Measurements from ENCODE around the gene ASB18. TPM values are rescaled to one million over a fixed set of nuclear protein-coding genes. Genes with fewer than 3 reads are reported as not detected.

Gene ASB18
- total and polyA plus RNA-seq, 2 donors (not counting 3 experiments of a cell fraction or from before 2014, with no cell fraction given) = not detected

DNA sequence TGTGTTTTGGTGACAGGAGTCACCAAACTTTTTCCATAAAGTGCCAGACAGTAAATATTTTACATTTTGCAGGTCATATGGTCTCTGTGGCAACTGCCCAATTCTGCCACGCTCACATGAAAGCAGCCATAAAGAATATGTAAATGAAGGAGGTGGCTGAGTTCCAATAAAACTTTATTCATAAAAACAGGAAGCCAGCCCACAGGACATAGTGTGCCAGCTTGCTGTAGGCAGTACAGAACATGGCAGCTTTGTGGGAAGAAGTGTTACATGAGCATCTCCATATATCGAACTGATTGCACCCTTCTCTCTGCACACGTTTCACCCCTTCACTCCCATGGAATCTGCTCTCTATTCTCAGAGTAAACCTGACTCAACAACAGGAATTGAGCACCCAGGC lies 10.2 kb downstream of the ASB18 start:
- Histone ChIP-seq H3K27me3 (ENCODE audit: control insufficient read depth in 2 of 2, insufficient read depth in 2 of 2, low read length in 2 of 2) (no peaks in the 10 kb centered on the region), H3K79me2 (ENCODE audit: control insufficient read depth, insufficient read depth, low read length) (no peaks in the 10 kb centered on the region), H3K9me3 (replicated peaks; ENCODE audit: control insufficient read depth, insufficient read depth, low read length) (no peaks in the 10 kb centered on the region), H3K9ac (replicated peaks; ENCODE audit: extremely low read depth, insufficient read depth, low read length) (no peak overlapping the region), H3K9me1 (replicated peaks; ENCODE audit: control insufficient read depth, extremely low read depth, insufficient read depth, low read length) (no peaks in the 10 kb centered on the region), H3K36me3 (ENCODE audit: control insufficient read depth in 2 of 2, extremely low read depth in 1 of 2, insufficient read depth in 2 of 2, low read length in 2 of 2) (no peaks in the 10 kb centered on the region), H2AFZ (ENCODE audit: low read depth, low read length) (no peak overlapping the region), H3K4me1 (ENCODE audit: control insufficient read depth, extremely low read depth, insufficient read depth, low read length) (peaks cover 16% of the 10 kb centered on the region), H4K20me1 (replicated peaks; ENCODE audit: control insufficient read depth, extremely low read depth, insufficient read depth, low read length) (no peaks in the 10 kb centered on the region), H3K4me3 (replicated peaks in 1 of 3; ENCODE audit: insufficient read depth in 1 of 3, low read depth in 1 of 3, low read length in 3 of 3) (no peak overlapping the region), H3K4me2 (ENCODE audit: insufficient read depth, low read length) (no peak overlapping the region), H3K27ac (ENCODE audit: insufficient read depth, low read depth, low read length) (no peak overlapping the region)
- DNase-seq (ENCODE audit: low read depth, low spot score) (no peak), FAIRE-seq (no peak)
- intact Hi-C loops (cut with micrococcal nuclease) = no loop called here
- no peak for TF ChIP-seq FOS (IDR thresholded peaks at IDR 0.05; ENCODE audit: borderline replicate concordance, insufficient read depth, low read length)
- no peak for TF ChIP-seq GATA2 (IDR thresholded peaks at IDR 0.05; ENCODE audit: insufficient read depth, insufficient read length, low read depth, low read length)
- TF ChIP-seq MYC (IDR thresholded peaks at IDR 0.05; ENCODE audit: low read depth, low read length) = no peak
- BruUV-seq (replicated peaks) = no TSS peak
- POLR2A ChIA-PET = no interaction called here
- dilution Hi-C loops (cut with MboI; ENCODE audit: extremely low pct_ligation_motif_present, low sequenced_read_pairs) = no loop called here
- CTCF ChIA-PET = interaction anchor here (1.0 kb wide), 1 partner anchor 10 kb away, joined by 3 read pairs; no protein-coding TSS in a partner anchor

DNA sequence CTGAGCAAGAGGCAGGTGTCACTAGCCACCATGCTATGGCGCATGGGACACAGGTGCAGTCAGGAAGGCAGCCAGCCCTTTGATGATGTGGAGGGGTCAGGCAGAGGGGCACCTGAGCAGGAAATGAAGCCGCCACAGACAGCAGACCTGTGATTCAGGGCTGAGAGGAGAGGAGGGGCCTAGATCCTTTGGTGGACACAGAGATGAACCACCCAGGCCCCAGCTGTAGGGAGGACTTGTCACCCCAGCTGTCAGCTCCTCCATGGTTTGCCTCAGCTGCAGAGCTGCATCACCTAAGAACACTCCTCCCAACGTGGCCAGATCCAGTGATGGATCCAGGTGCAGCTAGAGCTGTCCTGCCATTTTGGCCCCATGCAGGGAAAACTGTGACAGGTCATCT lies 11.6 kb downstream of the ASB18 start:
- no TSS peak for BruUV-seq (replicated peaks)
- Histone ChIP-seq H4K20me1 (replicated peaks; ENCODE audit: control insufficient read depth, extremely low read depth, insufficient read depth, low read length) (no peaks in the 10 kb centered on the region), H3K79me2 (ENCODE audit: control insufficient read depth, insufficient read depth, low read length) (no peaks in the 10 kb centered on the region), H3K36me3 (ENCODE audit: control insufficient read depth in 2 of 2, extremely low read depth in 1 of 2, insufficient read depth in 2 of 2, low read length in 2 of 2) (no peaks in the 10 kb centered on the region), H3K9me3 (replicated peaks; ENCODE audit: control insufficient read depth, insufficient read depth, low read length) (no peaks in the 10 kb centered on the region), H3K4me2 (ENCODE audit: insufficient read depth, low read length) (no peak overlapping the region), H2AFZ (ENCODE audit: low read depth, low read length) (no peak overlapping the region), H3K27ac (ENCODE audit: insufficient read depth, low read depth, low read length) (no peak overlapping the region), H3K4me1 (ENCODE audit: control insufficient read depth, extremely low read depth, insufficient read depth, low read length) (peaks cover 16% of the 10 kb centered on the region), H3K4me3 (replicated peaks in 1 of 3; ENCODE audit: insufficient read depth in 1 of 3, low read depth in 1 of 3, low read length in 3 of 3) (no peak overlapping the region), H3K27me3 (ENCODE audit: control insufficient read depth in 2 of 2, insufficient read depth in 2 of 2, low read length in 2 of 2) (no peaks in the 10 kb centered on the region), H3K9ac (replicated peaks; ENCODE audit: extremely low read depth, insufficient read depth, low read length) (no peak overlapping the region), H3K9me1 (replicated peaks; ENCODE audit: control insufficient read depth, extremely low read depth, insufficient read depth, low read length) (no peaks in the 10 kb centered on the region)
- dilution Hi-C loops (cut with MboI; ENCODE audit: extremely low pct_ligation_motif_present, low sequenced_read_pairs) = no loop called here
- DNase-seq (ENCODE audit: low read depth, low spot score) (no peak), FAIRE-seq (no peak)
- POLR2A ChIA-PET = no interaction called here
- CTCF ChIA-PET = no interaction called here
- intact Hi-C loops (cut with micrococcal nuclease) = no loop called here
- TF ChIP-seq POLR2A (IDR thresholded peaks at IDR 0.05; ENCODE audit: low read depth, low read length) = no peak
- TF ChIP-seq POLR2AphosphoS5 (IDR thresholded peaks at IDR 0.05; ENCODE audit: insufficient read depth, low read depth, low read length) = no peak
- TF ChIP-seq EZH2 (IDR thresholded peaks at IDR 0.05; ENCODE audit: borderline replicate concordance, low read depth, low read length, severe bottlenecking) = no peak
- no peak for TF ChIP-seq GATA2 (IDR thresholded peaks at IDR 0.05; ENCODE audit: insufficient read depth, insufficient read length, low read depth, low read length)
- TF ChIP-seq MYC (IDR thresholded peaks at IDR 0.05; ENCODE audit: low read depth, low read length) = no peak
- TF ChIP-seq, protein P1, sequence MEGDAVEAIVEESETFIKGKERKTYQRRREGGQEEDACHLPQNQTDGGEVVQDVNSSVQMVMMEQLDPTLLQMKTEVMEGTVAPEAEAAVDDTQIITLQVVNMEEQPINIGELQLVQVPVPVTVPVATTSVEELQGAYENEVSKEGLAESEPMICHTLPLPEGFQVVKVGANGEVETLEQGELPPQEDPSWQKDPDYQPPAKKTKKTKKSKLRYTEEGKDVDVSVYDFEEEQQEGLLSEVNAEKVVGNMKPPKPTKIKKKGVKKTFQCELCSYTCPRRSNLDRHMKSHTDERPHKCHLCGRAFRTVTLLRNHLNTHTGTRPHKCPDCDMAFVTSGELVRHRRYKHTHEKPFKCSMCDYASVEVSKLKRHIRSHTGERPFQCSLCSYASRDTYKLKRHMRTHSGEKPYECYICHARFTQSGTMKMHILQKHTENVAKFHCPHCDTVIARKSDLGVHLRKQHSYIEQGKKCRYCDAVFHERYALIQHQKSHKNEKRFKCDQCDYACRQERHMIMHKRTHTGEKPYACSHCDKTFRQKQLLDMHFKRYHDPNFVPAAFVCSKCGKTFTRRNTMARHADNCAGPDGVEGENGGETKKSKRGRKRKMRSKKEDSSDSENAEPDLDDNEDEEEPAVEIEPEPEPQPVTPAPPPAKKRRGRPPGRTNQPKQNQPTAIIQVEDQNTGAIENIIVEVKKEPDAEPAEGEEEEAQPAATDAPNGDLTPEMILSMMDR (IDR thresholded peaks at IDR 0.05; ENCODE audit: extremely low read depth in 1 of 2, insufficient read depth in 1 of 2, low read depth in 1 of 2, low read length in 2 of 2) = no peak
- TF ChIP-seq JUN (IDR thresholded peaks at IDR 0.05; ENCODE audit: borderline replicate concordance, insufficient read depth, insufficient read length, low read depth) = no peak
- TF ChIP-seq FOS (IDR thresholded peaks at IDR 0.05; ENCODE audit: borderline replicate concordance, insufficient read depth, low read length) = no peak
- TF ChIP-seq, protein P2, sequence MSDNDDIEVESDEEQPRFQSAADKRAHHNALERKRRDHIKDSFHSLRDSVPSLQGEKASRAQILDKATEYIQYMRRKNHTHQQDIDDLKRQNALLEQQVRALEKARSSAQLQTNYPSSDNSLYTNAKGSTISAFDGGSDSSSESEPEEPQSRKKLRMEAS (IDR thresholded peaks at IDR 0.05; ENCODE audit: insufficient read depth, insufficient read length) = no peak

All from endothelial cell of umbilical vein (primary cell).